Testis (tissue), 2 donors: Measurements from ENCODE around the gene FALEC.

Source experiments
- CTCF ChIP-seq, 3 experiments: fragments of 450-650 bp in 2 of 3; fragments of 200-600 bp in 1 of 3; sonication (generic) in 1 of 3; IDR thresholded peaks; one replicate each; pipeline ENCODE4 v1.5.1; 2016 to 2019; ENCODE audit warnings: antibody characterized with exemption in 3 of 3, mild to moderate bottlenecking in 2 of 3, moderate library complexity in 1 of 3
- POLR2A ChIP-seq: fragments of 450-650 bp; IDR thresholded peaks from one replicate; pipeline ENCODE4 v1.6.1; 2017; ENCODE audit warnings: antibody characterized with exemption, mild to moderate bottlenecking, moderate library complexity

GRCh38 chr1:150568594-150568966 is 53.0 kb downstream of the FALEC start:
- no peak for TF ChIP-seq CTCF (IDR thresholded peaks at IDR 0.05)
- no peak for TF ChIP-seq POLR2A
